HepG2 (cell line): ENCODE results near the gene HEPHL1.

ENCODE experiments used
- HMG20B ChIP-seq: conservative IDR thresholded peaks from 2 replicates; pipeline ENCODE4 v1.6.1; 2016; ENCODE audit warnings: missing genetic modification reagents, missing compliant biosample characterization
- MTA1 ChIP-seq: sonication (generic); formaldehyde crosslinking; IDR thresholded peaks from 2 replicates; pipeline ENCODE4 v1.4.0; 2020; ENCODE audit warnings: missing genetic modification reagents, mild to moderate bottlenecking, borderline replicate concordance
- POLR2A ChIP-seq, 2 experiments: IDR thresholded peaks; 2 replicates each; pipeline ENCODE4 v1.6.1; 2011; ENCODE audit warnings: low read depth in 2 of 2, low read length in 2 of 2, mild to moderate bottlenecking in 1 of 2, moderate library complexity in 1 of 2; ENCODE audit not compliant: insufficient read depth in 1 of 2
- SMARCE1 ChIP-seq: fragments of 450-650 bp; IDR thresholded peaks from 2 replicates; pipeline ENCODE4 v1.6.1; 2017; ENCODE audit warnings: borderline replicate concordance
- ZNF251 ChIP-seq: sonication (generic); formaldehyde crosslinking; IDR thresholded peaks from 2 replicates; pipeline ENCODE4 v1.9.0; 2021; ENCODE audit warnings: mild to moderate bottlenecking, missing genetic modification reagents
- TF ChIP-seq, protein P1 (sequence below): sonication (generic); formaldehyde crosslinking; IDR thresholded peaks from 2 replicates; pipeline ENCODE4 v1.9.0; 2022; ENCODE audit warnings: missing genetic modification reagents, mild to moderate bottlenecking, borderline replicate concordance
- TF ChIP-seq, protein P2 (sequence below): IDR thresholded peaks from 2 replicates; pipeline ENCODE4 v1.6.1; 2016; ENCODE audit warnings: control low read depth
- TF ChIP-seq, protein P3 (sequence below): sonication (generic); formaldehyde crosslinking; IDR thresholded peaks from 2 replicates; pipeline ENCODE4 v1.4.0; 2020; ENCODE audit warnings: missing genetic modification reagents

DNA sequence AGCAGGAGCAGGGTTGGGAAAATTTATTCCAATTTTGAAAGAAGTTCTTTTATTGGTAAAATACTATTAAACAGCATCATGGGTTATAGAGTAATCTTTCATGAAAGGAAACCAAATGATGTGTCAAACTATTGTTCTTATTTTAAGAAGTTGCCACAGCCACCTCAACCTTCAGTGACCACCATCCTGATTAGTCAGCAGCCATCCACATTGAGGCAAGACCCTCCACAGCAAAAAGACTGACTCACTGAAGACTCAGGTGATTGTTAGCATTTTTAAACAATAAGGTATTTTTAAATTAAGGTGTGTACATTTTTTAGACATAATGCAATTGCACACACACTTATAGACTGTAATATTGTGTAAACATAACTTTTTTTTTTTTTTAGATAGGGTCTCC is 3.7 kb upstream of the HEPHL1 start:
- TF ChIP-seq ZNF251 (CRISPR knock-in tag) (no peak), SMARCE1 (no peak), MTA1 (CRISPR knock-in tag) (no peak), POLR2A (IDR thresholded peaks at IDR 0.05; ENCODE audit: insufficient read depth in 1 of 2, low read depth in 2 of 2, low read length in 2 of 2) (no peak), HMG20B (CRISPR knock-in tag) (no peak)
- TF ChIP-seq, protein P1, sequence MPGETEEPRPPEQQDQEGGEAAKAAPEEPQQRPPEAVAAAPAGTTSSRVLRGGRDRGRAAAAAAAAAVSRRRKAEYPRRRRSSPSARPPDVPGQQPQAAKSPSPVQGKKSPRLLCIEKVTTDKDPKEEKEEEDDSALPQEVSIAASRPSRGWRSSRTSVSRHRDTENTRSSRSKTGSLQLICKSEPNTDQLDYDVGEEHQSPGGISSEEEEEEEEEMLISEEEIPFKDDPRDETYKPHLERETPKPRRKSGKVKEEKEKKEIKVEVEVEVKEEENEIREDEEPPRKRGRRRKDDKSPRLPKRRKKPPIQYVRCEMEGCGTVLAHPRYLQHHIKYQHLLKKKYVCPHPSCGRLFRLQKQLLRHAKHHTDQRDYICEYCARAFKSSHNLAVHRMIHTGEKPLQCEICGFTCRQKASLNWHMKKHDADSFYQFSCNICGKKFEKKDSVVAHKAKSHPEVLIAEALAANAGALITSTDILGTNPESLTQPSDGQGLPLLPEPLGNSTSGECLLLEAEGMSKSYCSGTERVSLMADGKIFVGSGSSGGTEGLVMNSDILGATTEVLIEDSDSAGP (CRISPR knock-in tag): no peak
- TF ChIP-seq, protein P2, sequence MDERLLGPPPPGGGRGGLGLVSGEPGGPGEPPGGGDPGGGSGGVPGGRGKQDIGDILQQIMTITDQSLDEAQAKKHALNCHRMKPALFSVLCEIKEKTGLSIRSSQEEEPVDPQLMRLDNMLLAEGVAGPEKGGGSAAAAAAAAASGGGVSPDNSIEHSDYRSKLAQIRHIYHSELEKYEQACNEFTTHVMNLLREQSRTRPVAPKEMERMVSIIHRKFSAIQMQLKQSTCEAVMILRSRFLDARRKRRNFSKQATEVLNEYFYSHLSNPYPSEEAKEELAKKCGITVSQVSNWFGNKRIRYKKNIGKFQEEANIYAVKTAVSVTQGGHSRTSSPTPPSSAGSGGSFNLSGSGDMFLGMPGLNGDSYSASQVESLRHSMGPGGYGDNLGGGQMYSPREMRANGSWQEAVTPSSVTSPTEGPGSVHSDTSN (CRISPR knock-in tag): no peak
- TF ChIP-seq, protein P3, sequence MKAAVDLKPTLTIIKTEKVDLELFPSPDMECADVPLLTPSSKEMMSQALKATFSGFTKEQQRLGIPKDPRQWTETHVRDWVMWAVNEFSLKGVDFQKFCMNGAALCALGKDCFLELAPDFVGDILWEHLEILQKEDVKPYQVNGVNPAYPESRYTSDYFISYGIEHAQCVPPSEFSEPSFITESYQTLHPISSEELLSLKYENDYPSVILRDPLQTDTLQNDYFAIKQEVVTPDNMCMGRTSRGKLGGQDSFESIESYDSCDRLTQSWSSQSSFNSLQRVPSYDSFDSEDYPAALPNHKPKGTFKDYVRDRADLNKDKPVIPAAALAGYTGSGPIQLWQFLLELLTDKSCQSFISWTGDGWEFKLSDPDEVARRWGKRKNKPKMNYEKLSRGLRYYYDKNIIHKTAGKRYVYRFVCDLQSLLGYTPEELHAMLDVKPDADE (CRISPR knock-in tag): no peak
